H9 (cell line): ENCODE results near the gene SRPX2. TPM values are rescaled to one million over a fixed set of nuclear protein-coding genes. Genes with fewer than 3 reads are reported as not detected.

ENCODE experiments used
- DNase-seq: peaks from one replicate; pipeline ENCODE4 v3.0.0-alpha.2; 2017
- H2AFZ ChIP-seq: one replicate; pipeline ENCODE4 v1.6.1; 2013; ENCODE audit warnings: mild to moderate bottlenecking, low read length, control low read depth, moderate library complexity
- H2AK5ac ChIP-seq: 2 replicates; pipeline ENCODE4 v1.6.1; 2013; ENCODE audit warnings: low read length, control low read depth, mixed read lengths; ENCODE audit not compliant: insufficient read length
- H2BK120ac ChIP-seq: one replicate; pipeline ENCODE4 v1.6.1; 2013; ENCODE audit warnings: low read depth, mild to moderate bottlenecking, low read length, control low read depth, inconsistent platforms; ENCODE audit not compliant: poor library complexity, severe bottlenecking
- H2BK12ac ChIP-seq: 2 replicates; pipeline ENCODE4 v1.6.1; 2013; ENCODE audit warnings: low read length, control low read depth, mixed read lengths, low read depth; ENCODE audit not compliant: insufficient read length
- H2BK15ac ChIP-seq: 2 replicates; pipeline ENCODE4 v1.6.1; 2013; ENCODE audit warnings: low read depth, low read length, control low read depth
- H2BK20ac ChIP-seq: one replicate; pipeline ENCODE4 v1.6.1; 2013; ENCODE audit warnings: low read depth, mild to moderate bottlenecking, low read length, control low read depth, inconsistent platforms; ENCODE audit not compliant: poor library complexity, severe bottlenecking
- H2BK5ac ChIP-seq: 2 replicates; pipeline ENCODE4 v1.6.1; 2013; ENCODE audit warnings: low read length, control low read depth, mixed read lengths; ENCODE audit not compliant: insufficient read length
- H3K14ac ChIP-seq: 2 replicates; pipeline ENCODE4 v1.6.1; 2013; ENCODE audit warnings: low read length, control low read depth; ENCODE audit not compliant: insufficient read depth
- H3K18ac ChIP-seq: 2 replicates; pipeline ENCODE4 v1.6.1; 2013; ENCODE audit warnings: low read depth, mild to moderate bottlenecking, mixed read lengths, low read length, control low read depth; ENCODE audit not compliant: insufficient read length
- H3K23ac ChIP-seq: 2 replicates; pipeline ENCODE4 v1.6.1; 2013; ENCODE audit warnings: low read length, control low read depth, mixed read lengths, low read depth; ENCODE audit not compliant: insufficient read length
- H3K23me2 ChIP-seq: 2 replicates; pipeline ENCODE4 v1.6.1; 2013; ENCODE audit warnings: low read depth, mild to moderate bottlenecking, mixed read lengths, low read length, control low read depth; ENCODE audit not compliant: insufficient read length, poor library complexity, severe bottlenecking
- H3K27ac ChIP-seq: 2 replicates; pipeline ENCODE4 v1.5.1; 2013; ENCODE audit warnings: low read length, control low read depth, mixed read lengths, low read depth; ENCODE audit not compliant: insufficient read length
- H3K27me3 ChIP-seq: 2 replicates; pipeline ENCODE4 v1.6.1; 2013; ENCODE audit warnings: low read length, control low read depth, inconsistent platforms; ENCODE audit not compliant: insufficient read depth
- H3K4ac ChIP-seq: 2 replicates; pipeline ENCODE4 v1.6.1; 2013; ENCODE audit warnings: low read depth, mild to moderate bottlenecking, control low read depth, inconsistent platforms, low read length, moderate library complexity
- H3K4me1 ChIP-seq: 2 replicates; pipeline ENCODE4 v1.6.1; 2013; ENCODE audit warnings: low read length, control low read depth, inconsistent platforms; ENCODE audit not compliant: insufficient read depth
- H3K4me2 ChIP-seq: 2 replicates; pipeline ENCODE4 v1.6.1; 2013; ENCODE audit warnings: low read length, control low read depth, mixed read lengths; ENCODE audit not compliant: insufficient read length, insufficient read depth
- H3K56ac ChIP-seq: 2 replicates; pipeline ENCODE4 v1.6.1; 2013; ENCODE audit warnings: low read depth, mild to moderate bottlenecking, mixed read lengths, low read length, control low read depth; ENCODE audit not compliant: insufficient read length
- H3K79me1 ChIP-seq: 2 replicates; pipeline ENCODE4 v1.6.1; 2013; ENCODE audit warnings: low read depth, mild to moderate bottlenecking, moderate library complexity, low read length, control low read depth, inconsistent platforms; ENCODE audit not compliant: insufficient read depth, poor library complexity, severe bottlenecking
- H3K79me2 ChIP-seq: 2 replicates; pipeline ENCODE4 v1.6.1; 2013; ENCODE audit warnings: low read length, control low read depth, inconsistent platforms; ENCODE audit not compliant: insufficient read depth
- H3K9ac ChIP-seq: 2 replicates; pipeline ENCODE4 v1.6.1; 2013; ENCODE audit warnings: low read length, control low read depth, mixed read lengths; ENCODE audit not compliant: insufficient read length; ENCODE audit errors: extremely low read depth
- H3K9me3 ChIP-seq: one replicate; pipeline ENCODE4 v1.6.1; 2013; ENCODE audit warnings: low read depth, low read length, inconsistent platforms; ENCODE audit not compliant: control insufficient read depth
- H3T11ph ChIP-seq: one replicate; pipeline ENCODE4 v1.6.1; 2013; ENCODE audit warnings: mild to moderate bottlenecking, low read length, control low read depth, inconsistent platforms
- H4K20me1 ChIP-seq: one replicate; pipeline ENCODE4 v1.6.1; 2013; ENCODE audit not compliant: control insufficient read depth, insufficient read length, insufficient read depth
- H4K5ac ChIP-seq: 2 replicates; pipeline ENCODE4 v1.6.1; 2013; ENCODE audit warnings: low read depth, mild to moderate bottlenecking, mixed read lengths, low read length, control low read depth; ENCODE audit not compliant: insufficient read length
- H4K8ac ChIP-seq: replicated peaks from 2 replicates; pipeline ENCODE4 v1.6.1; 2013; ENCODE audit warnings: low read length, control low read depth, mixed read lengths, low read depth; ENCODE audit not compliant: insufficient read length
- H4K91ac ChIP-seq: 2 replicates; pipeline ENCODE4 v1.6.1; 2013; ENCODE audit warnings: low read depth, mild to moderate bottlenecking, moderate library complexity, mixed read lengths, low read length, control low read depth; ENCODE audit not compliant: insufficient read length
- H3K27ac Mint-ChIP-seq, 3 experiments: 2 replicates in 2 of 3; 3 replicates in 1 of 3; pipeline ENCODE4 v1.8.0; 2020 to 2021; ENCODE audit warnings: mixed read lengths in 3 of 3, mild to moderate bottlenecking in 1 of 3, moderate library complexity in 1 of 3
- H3K27me3 Mint-ChIP-seq: 2 replicates; pipeline ENCODE4 v1.8.0; 2021; ENCODE audit warnings: low read depth, mild to moderate bottlenecking, moderate library complexity, mixed read lengths
- H3K36me3 Mint-ChIP-seq, 3 experiments: 2 replicates in 2 of 3; 3 replicates in 1 of 3; pipeline ENCODE4 v1.8.0; 2020 to 2021; ENCODE audit warnings: low read depth in 3 of 3, mixed read lengths in 3 of 3; ENCODE audit not compliant: insufficient read depth in 1 of 3
- H3K4me1 Mint-ChIP-seq, 2 experiments: 2 replicates each; pipeline ENCODE4 v1.8.0; 2020; ENCODE audit warnings: mixed read lengths in 2 of 2
- H3K4me3 Mint-ChIP-seq, 2 experiments: 2 replicates in 1 of 2; 3 replicates in 1 of 2; pipeline ENCODE4 v1.8.0; 2020 to 2021; ENCODE audit warnings: mild to moderate bottlenecking in 2 of 2, mixed read lengths in 2 of 2, moderate library complexity in 1 of 2
- H3K9me3 Mint-ChIP-seq, 2 experiments: 2 replicates in 1 of 2; 3 replicates in 1 of 2; pipeline ENCODE4 v1.8.0; 2020; ENCODE audit warnings: mild to moderate bottlenecking in 2 of 2, mixed read lengths in 2 of 2, moderate library complexity in 1 of 2
- CTCF ChIP-seq: fragments of 200-600 bp; sonication (generic); conservative IDR thresholded peaks from 3 replicates; pipeline ENCODE4 v1.8.0; 2021; ENCODE audit warnings: antibody characterized with exemption, mild to moderate bottlenecking
- WGBS: extraction: QIAGEN DNeasy Blood & Tissue Kit; methylation state at CpG from one replicate; pipeline ENCODE4 v1.1.7; 2013; ENCODE audit warnings: missing lambda C conversion rate, low lambda C conversion rate, mixed read lengths; ENCODE audit not compliant: insufficient read length; ENCODE audit errors: extremely low coverage; 5-methylcytosine and 5-hydroxymethylcytosine counted together
- total RNA-seq: library from RNA; stranded (reverse); gene quantifications from 2 replicates; pipeline ENCODE4 v1.2.1, GENCODE V29; 2021

SRPX2 gene
- total RNA-seq, 1 experiment from 2014 or later, result not detected

GRCh38 chrX:100695302-100695701 is 51.3 kb downstream of the SRPX2 start:
- Histone ChIP-seq H4K91ac (no peak overlapping the region), H3K27ac (no peak overlapping the region), H2BK12ac (no peak overlapping the region), H3K4me2 (no peak overlapping the region), H3K9ac (no peak overlapping the region), H3K27me3 (no peaks in the 10 kb centered on the region), H3K4me1 (no peaks in the 10 kb centered on the region), H3K18ac (no peak overlapping the region), H3K23ac (no peak overlapping the region), H3T11ph (no peak overlapping the region), H3K79me1 (no peaks in the 10 kb centered on the region), H4K5ac (no peak overlapping the region), H2BK20ac (no peak overlapping the region), H4K20me1 (no peaks in the 10 kb centered on the region), H2BK120ac (no peak overlapping the region), H2BK15ac (no peak overlapping the region), H3K79me2 (no peaks in the 10 kb centered on the region), H4K8ac (no peak overlapping the region), H2BK5ac (no peak overlapping the region), H3K23me2 (no peaks in the 10 kb centered on the region), H3K9me3 (peaks cover 8% of the 10 kb centered on the region), H3K56ac (no peak overlapping the region), H2AFZ (no peak overlapping the region), H3K4ac (no peak overlapping the region), H2AK5ac (no peak overlapping the region), H3K14ac (no peak overlapping the region)
- peaks cover 0 to 2% (median 0%) of the 10 kb centered on the region in 3 experiments; a peak in 1 of 7 replicates for H3K36me3 Mint-ChIP-seq
- TF ChIP-seq CTCF, result no peak
- no peak overlapping the region for H3K4me3 Mint-ChIP-seq
- no peak for DNase-seq
- no peaks in the 10 kb centered on the region for H3K4me1 Mint-ChIP-seq
- WGBS, result no CpG with 5 or more reads among the region's 2 CpGs
- peaks cover 17% of the 10 kb centered on the region for H3K27me3 Mint-ChIP-seq
- H3K27ac Mint-ChIP-seq, result no peak overlapping the region
- H3K9me3 Mint-ChIP-seq, result peaks cover 55 to 64% of the 10 kb centered on the region in 2 experiments
